GM23338 (cell line): ENCODE measurements around the gene NPPC. TPM values are rescaled to one million over a fixed set of nuclear protein-coding genes. Genes with fewer than 3 reads are reported as not detected.

Experiments used
- ATAC-seq: fragments of 200-7000 bp; cut with Tn5 transposase; 3 replicates; pipeline ENCODE4 v1.9.1; 2020
- DNase-seq: peaks from one replicate; pipeline ENCODE4 v3.0.0-alpha.2; 2015; ENCODE audit warnings: low spot score
- H2AFZ ChIP-seq: fragments of 200-600 bp; sonication (generic); 2 replicates; pipeline ENCODE4 v1.8.0; 2016; ENCODE audit warnings: antibody characterized with exemption, mild to moderate bottlenecking, moderate library complexity
- H3F3A ChIP-seq: fragments of 200-600 bp; sonication (generic); replicated peaks from 2 replicates; pipeline ENCODE4 v1.8.0; 2017; ENCODE audit warnings: antibody characterized with exemption, mixed run types, low read depth
- H3K27ac ChIP-seq: fragments of 200-600 bp; sonication (generic); 2 replicates; pipeline ENCODE4 v1.6.1; 2016; ENCODE audit warnings: low read depth
- H3K27me3 ChIP-seq: fragments of 200-600 bp; sonication (generic); 2 replicates; pipeline ENCODE4 v1.8.0; 2016; ENCODE audit warnings: mild to moderate bottlenecking, mixed run types, moderate library complexity; ENCODE audit not compliant: insufficient read depth
- H3K36me3 ChIP-seq: fragments of 200-600 bp; sonication (generic); 2 replicates; pipeline ENCODE4 v1.8.0; 2016; ENCODE audit warnings: mild to moderate bottlenecking; ENCODE audit not compliant: insufficient read depth
- H3K4me1 ChIP-seq: fragments of 200-600 bp; sonication (generic); 2 replicates; pipeline ENCODE4 v1.8.0; 2016; ENCODE audit warnings: mild to moderate bottlenecking, moderate library complexity; ENCODE audit not compliant: insufficient read depth
- H3K4me2 ChIP-seq: fragments of 200-600 bp; sonication (generic); 2 replicates; pipeline ENCODE4 v1.7.1; 2017; ENCODE audit warnings: mixed run types
- H3K4me3 ChIP-seq: fragments of 200-600 bp; sonication (generic); 2 replicates; pipeline ENCODE4 v1.6.1; 2016; ENCODE audit warnings: mixed run types
- H3K79me2 ChIP-seq: fragments of 200-600 bp; sonication (generic); replicated peaks from 2 replicates; pipeline ENCODE4 v1.8.0; 2017; ENCODE audit warnings: mild to moderate bottlenecking; ENCODE audit not compliant: insufficient read depth
- H3K9me2 ChIP-seq: fragments of 200-600 bp; sonication (generic); 2 replicates; pipeline ENCODE4 v1.8.0; 2017; ENCODE audit not compliant: insufficient read depth
- H4K20me1 ChIP-seq: fragments of 200-600 bp; sonication (generic); replicated peaks from 2 replicates; pipeline ENCODE4 v1.8.0; 2017; ENCODE audit warnings: mild to moderate bottlenecking; ENCODE audit not compliant: insufficient read depth
- H3K27ac Mint-ChIP-seq: 2 replicates; pipeline ENCODE4 v1.8.0; 2020; ENCODE audit warnings: inconsistent platforms, mild to moderate bottlenecking, moderate library complexity, mixed read lengths
- H3K27me3 Mint-ChIP-seq: 3 replicates; pipeline ENCODE4 v1.8.0; 2022; ENCODE audit warnings: low read depth, mild to moderate bottlenecking, moderate library complexity, mixed read lengths, inconsistent platforms; ENCODE audit not compliant: insufficient read depth, poor library complexity
- H3K36me3 Mint-ChIP-seq: 3 replicates; pipeline ENCODE4 v1.8.0; 2021; ENCODE audit warnings: low read depth, mild to moderate bottlenecking, inconsistent platforms, moderate library complexity, mixed read lengths
- H3K4me1 Mint-ChIP-seq: 3 replicates; pipeline ENCODE4 v1.8.0; 2020; ENCODE audit warnings: mild to moderate bottlenecking, inconsistent platforms, mixed read lengths
- H3K4me3 Mint-ChIP-seq: 3 replicates; pipeline ENCODE4 v1.8.0; 2021; ENCODE audit warnings: moderate library complexity, mild to moderate bottlenecking, inconsistent platforms, mixed read lengths
- H3K9me3 Mint-ChIP-seq: 3 replicates; pipeline ENCODE4 v1.8.0; 2020; ENCODE audit warnings: moderate library complexity, mild to moderate bottlenecking, inconsistent platforms, mixed read lengths
- CREB1 ChIP-seq: fragments of 250-450 bp; sonication (Bioruptor Pico); IDR thresholded peaks from 2 replicates; pipeline ENCODE4 v1.5.0; 2020; ENCODE audit warnings: low read depth, mild to moderate bottlenecking, moderate library complexity
- CTCF ChIP-seq, 2 experiments: fragments of 200-600 bp in 1 of 2; sonication (generic) in 1 of 2; conservative IDR thresholded peaks; 2 replicates each; pipeline versions ENCODE4 v1.5.1 to v1.6.1; 2016 to 2017; ENCODE audit warnings: antibody characterized with exemption in 2 of 2, low read depth in 2 of 2, mild to moderate bottlenecking in 2 of 2, moderate library complexity in 1 of 2
- ETS1 ChIP-seq: IDR thresholded peaks from 2 replicates; pipeline ENCODE4 v1.6.1; 2016; ENCODE audit warnings: antibody characterized with exemption
- EZH2 ChIP-seq: fragments of 200-600 bp; sonication (generic); IDR thresholded peaks from one replicate; pipeline ENCODE4 v1.8.0; 2017; ENCODE audit warnings: antibody characterized with exemption, mild to moderate bottlenecking, low read depth; ENCODE audit not compliant: unreplicated experiment
- EZH2phosphoT487 ChIP-seq: fragments of 200-600 bp; sonication (generic); IDR thresholded peaks from one replicate; pipeline ENCODE4 v1.8.1; 2018; ENCODE audit warnings: antibody characterized with exemption; ENCODE audit not compliant: unreplicated experiment
- POLR2AphosphoS5 ChIP-seq: IDR thresholded peaks from 2 replicates; pipeline ENCODE4 v1.6.1; 2016; ENCODE audit warnings: antibody characterized with exemption, low read depth
- REST ChIP-seq: IDR thresholded peaks from one replicate; pipeline ENCODE4 v1.6.1; 2018; ENCODE audit warnings: antibody characterized with exemption; ENCODE audit not compliant: unreplicated experiment
- polyA plus RNA-seq: library from polyadenylated mRNA; unstranded; fragments of >200 nt; fragmentation: Nextera tagmentation; extraction: Ambion mirVana; gene quantifications from 2 replicates; pipeline ENCODE4 v1.2.1, GENCODE V29; 2016
- total RNA-seq: library from RNA; depleted of rRNA; stranded (reverse); fragments of >200 nt; shearing (Covaris generic); gene quantifications from 2 replicates; pipeline ENCODE4 v1.2.3, GENCODE V29; 2014

Gene NPPC
- total and polyA plus RNA-seq, 2 experiments from 2014 or later: 2.2 to 6.3 TPM

DNA sequence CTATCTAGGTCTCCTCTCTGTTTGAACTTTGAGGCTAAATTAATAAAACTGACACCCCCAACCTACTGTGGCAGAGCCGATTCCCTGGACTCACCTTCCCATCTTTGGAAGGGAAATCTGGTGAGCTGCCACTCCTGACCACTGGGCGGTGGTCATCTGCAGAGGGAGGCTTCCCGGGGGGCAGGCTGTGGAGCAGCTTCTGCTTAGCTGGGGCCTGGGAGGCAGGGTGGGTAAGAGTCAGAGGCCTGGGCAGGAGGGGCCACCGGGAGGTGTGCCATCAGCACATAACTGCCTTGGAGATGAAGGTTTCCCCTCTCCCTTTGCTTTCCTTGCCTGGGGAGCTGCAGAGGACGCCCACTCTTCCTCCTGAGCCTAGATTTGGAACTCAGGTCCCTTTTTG, 2.3 kb upstream of the NPPC start:
- H3K36me3 ChIP-seq: no peaks in the 10 kb centered on the region
- DNase-seq (peak; percentile 47), ATAC-seq (no peak)
- Mint-ChIP-seq H3K9me3 (no peaks in the 10 kb centered on the region), H3K4me1 (peaks cover 16% of the 10 kb centered on the region), H3K27ac (no peak overlapping the region), H3K27me3 (peaks cover 54% of the 10 kb centered on the region), H3K4me3 (no peak overlapping the region), H3K36me3 (no peaks in the 10 kb centered on the region)
- no peaks in the 10 kb centered on the region for H3K4me1 ChIP-seq
- no peak overlapping the region for H3K27ac ChIP-seq
- H3K4me3 ChIP-seq: no peak overlapping the region
- no peak for TF ChIP-seq EZH2
- TF ChIP-seq CTCF (conservative IDR thresholded peaks at IDR 0.05; ENCODE audit: low read depth in 2 of 2): peak; percentile 35 to 49; a peak in 3 of 4 replicates
- no peak for TF ChIP-seq POLR2AphosphoS5
- H3K4me2 ChIP-seq: no peak overlapping the region
- H3K79me2 ChIP-seq: no peaks in the 10 kb centered on the region
- H2AFZ ChIP-seq: no peak overlapping the region
- peaks cover 7% of the 10 kb centered on the region; the same call in 1 of the 2 replicates for H4K20me1 ChIP-seq
- peaks cover 53% of the 10 kb centered on the region for H3K27me3 ChIP-seq
- H3K9me2 ChIP-seq: no peaks in the 10 kb centered on the region
- H3F3A ChIP-seq: no peaks in the 10 kb centered on the region

DNA sequence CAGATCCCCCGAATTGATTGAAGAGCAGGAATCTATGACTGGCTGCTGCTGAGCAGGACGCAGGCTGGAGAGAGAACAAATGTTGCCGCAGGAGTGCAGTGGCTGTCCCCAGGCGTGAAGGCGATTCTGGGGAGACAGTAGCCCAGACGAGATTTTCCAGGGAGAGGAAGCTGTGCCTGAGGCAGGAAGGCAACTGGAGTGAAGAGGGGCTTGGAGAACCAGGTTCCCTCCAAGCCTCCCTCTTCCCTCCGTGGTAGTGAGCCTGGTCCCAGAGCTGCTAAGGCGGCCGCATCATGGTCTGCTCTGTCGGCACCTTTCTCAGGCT, 1.3 kb upstream of the NPPC start:
- Histone ChIP-seq H3K27me3 (peaks cover 53% of the 10 kb centered on the region), H3K36me3 (no peaks in the 10 kb centered on the region), H3K27ac (no peak overlapping the region), H3K4me2 (peak overlapping the region; percentile 93), H3K4me1 (no peaks in the 10 kb centered on the region), H3K9me2 (no peaks in the 10 kb centered on the region), H3F3A (no peaks in the 10 kb centered on the region), H3K4me3 (peak overlapping the region; percentile 81), H3K79me2 (no peaks in the 10 kb centered on the region), H2AFZ (peak overlapping the region; percentile 99), H4K20me1 (peaks cover 10% of the 10 kb centered on the region; the same call in 1 of the 2 replicates)
- Mint-ChIP-seq H3K27ac (no peak overlapping the region), H3K36me3 (no peaks in the 10 kb centered on the region), H3K9me3 (no peaks in the 10 kb centered on the region), H3K27me3 (peaks cover 50% of the 10 kb centered on the region), H3K4me3 (peak overlapping the region; percentile 77), H3K4me1 (peaks cover 16% of the 10 kb centered on the region)
- ATAC-seq (no peak), DNase-seq (no peak)
- TF ChIP-seq CTCF (conservative IDR thresholded peaks at IDR 0.05; ENCODE audit: low read depth in 2 of 2) (no peak), EZH2phosphoT487 (no peak), REST (no peak), ETS1 (no peak), CREB1 (CRISPR knock-in tag) (no peak)
